HEK293 (cell line): Measurements from ENCODE around the gene NAALADL2.

Experiments used
- CTCF ChIA-PET: fragments of 350-600 bp; formaldehyde crosslinking; extraction: SDS; loops from one replicate; lab custom pipeline; 2021; ENCODE audit warnings: antibody characterized with exemption; lab: Yijun Ruan, JAX
- POLR2A ChIA-PET: fragments of 300-600 bp; formaldehyde crosslinking; extraction: SDS; loops from one replicate; lab custom pipeline; 2020; ENCODE audit warnings: antibody characterized with exemption, inconsistent platforms; lab: Yijun Ruan, JAX
- H3K27ac ChIP-seq: fragments of 200-500 bp; sonication (Bioruptor generic); 2 replicates; pipeline ENCODE4 v1.5.1; 2014; ENCODE audit warnings: low read depth, low read length, control low read depth, inconsistent platforms; ENCODE audit errors: extremely low read depth
- H3K36me3 ChIP-seq, 2 experiments: fragments of 200-500 bp in 1 of 2; sonication (Bioruptor generic) in 1 of 2; 1 replicate in 1 of 2; 2 replicates in 1 of 2; pipeline ENCODE4 v1.5.1; 2014 to 2017; ENCODE audit warnings: inconsistent platforms in 2 of 2, low read length in 2 of 2; ENCODE audit not compliant: control insufficient read depth in 2 of 2, insufficient read depth in 1 of 2
- H3K4me1 ChIP-seq: fragments of 200-500 bp; sonication (Bioruptor generic); 2 replicates; pipeline ENCODE4 v1.5.1; 2014; ENCODE audit warnings: mild to moderate bottlenecking, low read length, inconsistent platforms; ENCODE audit not compliant: control insufficient read depth, insufficient read depth
- H3K4me3 ChIP-seq: 2 replicates; pipeline ENCODE4 v1.5.1; 2011; ENCODE audit warnings: low read depth, mild to moderate bottlenecking, control low read depth, low read length, moderate library complexity
- H3K9me3 ChIP-seq: fragments of 200-500 bp; sonication (Bioruptor generic); 2 replicates; pipeline ENCODE4 v1.5.1; 2014; ENCODE audit warnings: low read depth, low read length, inconsistent platforms; ENCODE audit not compliant: control insufficient read depth, insufficient read depth
- GLIS1 ChIP-seq: fragments of 450-650 bp; formaldehyde crosslinking; IDR thresholded peaks from 2 replicates; pipeline ENCODE4 v1.5.1; 2016; ENCODE audit warnings: missing biosample characterization, missing genetic modification characterization
- GLIS2 ChIP-seq: fragments of 450-650 bp; formaldehyde crosslinking; IDR thresholded peaks from 2 replicates; pipeline ENCODE4 v1.5.1; 2016; ENCODE audit warnings: missing biosample characterization, missing genetic modification characterization
- KLF9 ChIP-seq: fragments of 450-650 bp; formaldehyde crosslinking; IDR thresholded peaks from 2 replicates; pipeline ENCODE4 v1.5.1; 2016; ENCODE audit warnings: missing biosample characterization, missing genetic modification characterization, low read depth
- PRDM2 ChIP-seq: fragments of 450-650 bp; formaldehyde crosslinking; IDR thresholded peaks from 2 replicates; pipeline ENCODE4 v1.5.1; 2016; ENCODE audit warnings: missing biosample characterization, missing genetic modification characterization, borderline replicate concordance
- REPIN1 ChIP-seq: fragments of 450-650 bp; formaldehyde crosslinking; IDR thresholded peaks from 2 replicates; pipeline ENCODE4 v1.5.1; 2017; ENCODE audit warnings: missing biosample characterization, missing genetic modification characterization, low read depth
- WT1 ChIP-seq: fragments of 450-650 bp; formaldehyde crosslinking; IDR thresholded peaks from 2 replicates; pipeline ENCODE4 v1.5.1; 2016; ENCODE audit warnings: missing biosample characterization, missing genetic modification characterization
- YY2 ChIP-seq: fragments of 450-650 bp; formaldehyde crosslinking; IDR thresholded peaks from 2 replicates; pipeline ENCODE4 v1.5.1; 2016; ENCODE audit warnings: missing biosample characterization, missing genetic modification characterization
- ZBTB48 ChIP-seq: fragments of 450-650 bp; formaldehyde crosslinking; IDR thresholded peaks from 2 replicates; pipeline ENCODE4 v1.5.1; 2016; ENCODE audit warnings: missing biosample characterization, missing genetic modification characterization
- ZBTB6 ChIP-seq: fragments of 450-650 bp; formaldehyde crosslinking; IDR thresholded peaks from 2 replicates; pipeline ENCODE4 v1.5.1; 2017; ENCODE audit warnings: missing biosample characterization, missing genetic modification characterization
- ZFP41 ChIP-seq: fragments of 450-650 bp; formaldehyde crosslinking; IDR thresholded peaks from 2 replicates; pipeline ENCODE4 v1.5.1; 2016; ENCODE audit warnings: missing biosample characterization, missing genetic modification characterization, borderline replicate concordance
- ZNF10 ChIP-seq: fragments of 450-650 bp; formaldehyde crosslinking; IDR thresholded peaks from 2 replicates; pipeline ENCODE4 v1.5.1; 2017; ENCODE audit warnings: missing biosample characterization, missing genetic modification characterization
- ZNF211 ChIP-seq: fragments of 450-650 bp; formaldehyde crosslinking; IDR thresholded peaks from 2 replicates; pipeline ENCODE4 v1.5.1; 2016; ENCODE audit warnings: low read depth, missing biosample characterization, missing genetic modification characterization
- ZNF221 ChIP-seq: fragments of 450-650 bp; formaldehyde crosslinking; IDR thresholded peaks from 2 replicates; pipeline ENCODE4 v1.5.1; 2017; ENCODE audit warnings: missing biosample characterization, missing genetic modification characterization, borderline replicate concordance
- ZNF416 ChIP-seq: fragments of 450-650 bp; formaldehyde crosslinking; IDR thresholded peaks from 2 replicates; pipeline ENCODE4 v1.5.1; 2016; ENCODE audit warnings: missing biosample characterization, missing genetic modification characterization
- ZNF521 ChIP-seq: fragments of 450-650 bp; formaldehyde crosslinking; IDR thresholded peaks from 2 replicates; pipeline ENCODE4 v1.5.1; 2017; ENCODE audit warnings: missing biosample characterization, mild to moderate bottlenecking, missing genetic modification characterization
- ZNF561 ChIP-seq: fragments of 450-650 bp; IDR thresholded peaks from 2 replicates; pipeline ENCODE4 v1.5.1; 2018; ENCODE audit warnings: missing biosample characterization, missing genetic modification characterization, borderline replicate concordance
- ZXDB ChIP-seq: fragments of 450-650 bp; formaldehyde crosslinking; IDR thresholded peaks from 2 replicates; pipeline ENCODE4 v1.5.1; 2016; ENCODE audit warnings: missing biosample characterization, missing genetic modification characterization
- TF ChIP-seq, protein P1 (sequence below): fragments of 450-650 bp; formaldehyde crosslinking; IDR thresholded peaks from 2 replicates; pipeline ENCODE4 v1.5.1; 2016; ENCODE audit warnings: missing biosample characterization, missing genetic modification characterization

Gene NAALADL2

DNA sequence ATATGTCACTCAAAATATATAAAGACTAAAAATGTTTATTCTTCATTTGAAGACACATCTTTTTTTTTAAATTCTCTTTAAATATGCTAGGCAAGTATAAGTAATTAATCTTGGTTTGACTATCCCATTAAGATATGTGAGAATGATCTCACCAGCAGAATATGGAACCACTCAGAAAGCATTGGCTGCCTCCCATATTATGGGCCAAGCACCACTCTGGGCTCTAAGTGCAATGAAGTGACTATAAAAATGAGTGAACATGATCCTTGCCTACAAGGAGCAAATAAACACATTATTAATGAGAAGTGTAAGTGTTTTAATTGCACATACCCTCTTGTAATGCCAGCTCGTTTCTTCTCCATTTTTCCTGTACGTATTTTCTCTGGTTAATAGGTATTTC lies 328.5 kb downstream of the NAALADL2 start (continued):
- TF ChIP-seq PRDM2 (tag by site-specific recombination) (no peak), GLIS2 (tag by site-specific recombination) (no peak), WT1 (tag by site-specific recombination) (no peak), ZNF10 (no peak)
- TF ChIP-seq, protein P1, sequence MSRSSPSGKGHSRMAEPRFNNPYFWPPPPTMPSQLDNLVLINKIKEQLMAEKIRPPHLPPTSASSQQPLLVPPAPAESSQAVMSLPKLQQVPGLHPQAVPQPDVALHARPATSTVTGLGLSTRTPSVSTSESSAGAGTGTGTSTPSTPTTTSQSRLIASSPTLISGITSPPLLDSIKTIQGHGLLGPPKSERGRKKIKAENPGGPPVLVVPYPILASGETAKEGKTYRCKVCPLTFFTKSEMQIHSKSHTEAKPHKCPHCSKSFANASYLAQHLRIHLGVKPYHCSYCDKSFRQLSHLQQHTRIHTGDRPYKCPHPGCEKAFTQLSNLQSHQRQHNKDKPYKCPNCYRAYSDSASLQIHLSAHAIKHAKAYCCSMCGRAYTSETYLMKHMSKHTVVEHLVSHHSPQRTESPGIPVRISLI (tag by site-specific recombination) = no peak

- TF ChIP-seq ZBTB48 (tag by site-specific recombination) = no peak
- no peak for TF ChIP-seq ZXDB (tag by site-specific recombination)
- no peak for TF ChIP-seq ZBTB6 (tag by site-specific recombination)
- TF ChIP-seq YY2 (tag by site-specific recombination) = no peak
- no peak for TF ChIP-seq GLIS1 (tag by site-specific recombination)
- TF ChIP-seq ZNF211 (tag by site-specific recombination) = no peak
- TF ChIP-seq ZNF416 (tag by site-specific recombination) = no peak
- no peak for TF ChIP-seq REPIN1
- no peak for TF ChIP-seq ZFP41
- no peak for TF ChIP-seq ZNF561 (tag by site-specific recombination)
- TF ChIP-seq ZNF221 (tag by site-specific recombination) = no peak
- no peak for TF ChIP-seq ZNF521 (tag by site-specific recombination)
- no peak for TF ChIP-seq KLF9 (tag by site-specific recombination)
- ChIA-PET POLR2A (no interaction called here), CTCF (no interaction called here)
- Histone ChIP-seq H3K4me3 (no peak overlapping the region), H3K4me1 (no peaks in the 10 kb centered on the region), H3K36me3 (no peaks in the 10 kb centered on the region), H3K27ac (no peak overlapping the region), H3K9me3 (no peaks in the 10 kb centered on the region)
These were observed 333.4 kb downstream of the NAALADL2 start for GRCh38 chr3:175192536-175192935.
